Measurements from ENCODE around the gene KCNK4.

The KCNK4 gene

GRCh38 chr11:64290352-64291261 lies 495 bp upstream of the KCNK4 start:
- no peaks in the 10 kb centered on the region for H3K36me3 ChIP-seq (ENCODE audit: insufficient read depth, low read length)
- H3K9me2 ChIP-seq (replicated peaks; ENCODE audit: low read depth, low read length) = no peaks in the 10 kb centered on the region
- TF ChIP-seq CTCF (conservative IDR thresholded peaks at IDR 0.05; ENCODE audit: low read length) (no peak), EZH2phosphoT487 (IDR thresholded peaks at IDR 0.05; ENCODE audit: borderline replicate concordance) (no peak)
- no peaks in the 10 kb centered on the region for H3F3A ChIP-seq (ENCODE audit: low read depth)
- no peak overlapping the region for H3K4me3 ChIP-seq (ENCODE audit: low read length, poor library complexity, severe bottlenecking)
- H3K4me2 ChIP-seq (ENCODE audit: low read depth, low read length, poor library complexity, severe bottlenecking) = no peak overlapping the region
- no peaks in the 10 kb centered on the region for H4K20me1 ChIP-seq (ENCODE audit: insufficient read depth, low read length, poor library complexity, severe bottlenecking)
- no peak overlapping the region for H3K9ac ChIP-seq (ENCODE audit: low read depth, low read length, poor library complexity, severe bottlenecking)
- H3K4me1 ChIP-seq (ENCODE audit: insufficient read depth, low read length, poor library complexity, severe bottlenecking) = peaks cover 3% of the 10 kb centered on the region
- no peaks in the 10 kb centered on the region for H3K27me3 ChIP-seq (ENCODE audit: insufficient read depth, low read length, poor library complexity, severe bottlenecking)
- H2AFZ ChIP-seq (ENCODE audit: low read length) = no peak overlapping the region
- H3K9me3 ChIP-seq (ENCODE audit: insufficient read depth, low read depth, low read length) = no peaks in the 10 kb centered on the region
- peaks cover 5% of the 10 kb centered on the region; the same call in 1 of the 2 replicates for H3K79me2 ChIP-seq (ENCODE audit: insufficient read depth, low read length)

DNA sequence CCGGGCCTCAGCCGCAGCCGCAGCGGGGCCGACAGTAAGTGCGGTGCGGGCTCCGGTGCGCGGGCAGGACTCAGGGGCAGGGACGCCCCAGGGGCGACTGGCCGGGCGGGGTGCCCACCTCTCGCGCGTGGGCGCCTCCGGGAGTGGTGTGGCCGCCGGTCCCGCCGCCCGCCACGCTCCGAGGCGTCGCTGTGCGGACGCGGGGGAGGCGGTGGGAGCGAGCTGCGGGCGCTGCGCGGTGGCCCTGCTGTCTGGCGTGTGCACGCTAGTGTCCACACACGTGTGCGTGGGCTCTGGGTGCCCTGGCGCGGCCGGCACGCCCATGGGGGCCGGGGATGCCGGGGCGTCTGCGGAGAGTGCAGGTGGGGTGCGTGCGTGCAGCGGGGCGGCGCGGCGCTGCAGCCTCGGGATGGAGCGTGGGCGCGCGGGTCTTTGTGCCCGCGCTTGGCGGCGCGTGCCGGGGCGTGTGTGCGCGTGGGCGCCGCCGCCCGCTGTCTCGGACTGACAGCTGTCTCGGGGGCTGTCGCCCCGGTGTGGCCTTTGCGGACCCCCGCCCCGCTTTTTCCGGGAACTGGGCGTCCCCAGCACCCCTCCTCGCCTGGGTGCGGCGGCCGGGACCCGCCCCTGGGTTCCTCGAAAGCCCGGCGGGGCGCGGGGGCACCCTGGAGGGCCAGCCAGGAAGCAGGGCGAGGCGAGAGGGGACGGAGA lies 804 bp downstream of the KCNK4 start:
- H3K9me2 ChIP-seq (replicated peaks; ENCODE audit: low read depth, low read length) = no peaks in the 10 kb centered on the region
- H3K36me3 ChIP-seq (ENCODE audit: insufficient read depth, low read length) = no peaks in the 10 kb centered on the region
- no peak overlapping the region for H3K9ac ChIP-seq (ENCODE audit: low read depth, low read length, poor library complexity, severe bottlenecking)
- no peaks in the 10 kb centered on the region for H3K27me3 ChIP-seq (ENCODE audit: insufficient read depth, low read length, poor library complexity, severe bottlenecking)
- no peaks in the 10 kb centered on the region for H3K4me1 ChIP-seq (ENCODE audit: insufficient read depth, low read length, poor library complexity, severe bottlenecking)
- no peaks in the 10 kb centered on the region for H3K9me3 ChIP-seq (ENCODE audit: insufficient read depth, low read depth, low read length)
- H3F3A ChIP-seq (ENCODE audit: low read depth) = no peaks in the 10 kb centered on the region
- H2AFZ ChIP-seq (ENCODE audit: low read length) = no peak overlapping the region
- no peak overlapping the region for H3K4me2 ChIP-seq (ENCODE audit: low read depth, low read length, poor library complexity, severe bottlenecking)
- no peaks in the 10 kb centered on the region for H4K20me1 ChIP-seq (ENCODE audit: insufficient read depth, low read length, poor library complexity, severe bottlenecking)
- H3K4me3 ChIP-seq (ENCODE audit: low read length, poor library complexity, severe bottlenecking) = no peak overlapping the region
- H3K79me2 ChIP-seq (ENCODE audit: insufficient read depth, low read length) = peaks cover under 1% of the 10 kb centered on the region; the same call in 1 of the 2 replicates
- TF ChIP-seq CTCF (conservative IDR thresholded peaks at IDR 0.05; ENCODE audit: low read length) (no peak), EZH2phosphoT487 (IDR thresholded peaks at IDR 0.05; ENCODE audit: borderline replicate concordance) (no peak)

DNA sequence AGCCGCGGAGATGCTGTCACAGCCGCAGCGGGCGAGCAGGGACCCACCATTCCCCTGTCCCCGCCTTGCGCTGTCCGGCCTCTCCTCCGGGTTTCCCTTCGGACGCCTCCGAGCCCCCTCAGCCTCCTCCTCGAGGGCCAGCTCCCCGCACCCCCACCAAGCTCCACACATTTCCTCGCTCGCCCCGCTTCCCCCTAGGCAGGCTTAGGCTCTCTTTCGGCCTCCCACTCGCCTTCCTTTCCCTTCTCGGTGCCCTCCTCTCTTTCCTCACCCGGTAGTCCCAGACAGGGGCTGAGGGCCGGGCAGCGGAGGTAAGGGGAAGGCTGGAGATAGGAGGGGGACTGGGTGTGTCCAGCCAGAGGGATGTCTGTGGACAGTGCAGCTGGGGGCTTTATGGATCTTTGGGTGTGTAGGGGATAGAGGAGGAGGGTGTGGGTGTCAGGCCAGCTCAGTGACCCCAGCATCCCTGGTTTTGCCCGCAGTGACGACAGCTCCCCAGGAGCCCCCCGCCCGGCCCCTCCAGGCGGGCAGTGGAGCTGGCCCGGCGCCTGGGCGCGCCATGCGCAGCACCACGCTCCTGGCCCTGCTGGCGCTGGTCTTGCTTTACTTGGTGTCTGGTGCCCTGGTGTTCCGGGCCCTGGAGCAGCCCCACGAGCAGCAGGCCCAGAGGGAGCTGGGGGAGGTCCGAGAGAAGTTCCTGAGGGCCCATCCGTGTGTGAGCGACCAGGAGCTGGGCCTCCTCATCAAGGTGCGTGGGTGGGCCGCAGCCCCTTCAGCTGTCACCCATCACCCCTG lies 1.6 kb downstream of the KCNK4 start:
- Histone ChIP-seq H3K36me3 (ENCODE audit: insufficient read depth, low read length) (no peaks in the 10 kb centered on the region), H3F3A (ENCODE audit: low read depth) (no peaks in the 10 kb centered on the region), H3K9ac (ENCODE audit: low read depth, low read length, poor library complexity, severe bottlenecking) (no peak overlapping the region), H3K4me2 (ENCODE audit: low read depth, low read length, poor library complexity, severe bottlenecking) (no peak overlapping the region), H3K9me2 (replicated peaks; ENCODE audit: low read depth, low read length) (no peaks in the 10 kb centered on the region), H2AFZ (ENCODE audit: low read length) (no peak overlapping the region), H3K4me1 (ENCODE audit: insufficient read depth, low read length, poor library complexity, severe bottlenecking) (no peaks in the 10 kb centered on the region), H4K20me1 (ENCODE audit: insufficient read depth, low read length, poor library complexity, severe bottlenecking) (no peaks in the 10 kb centered on the region), H3K4me3 (ENCODE audit: low read length, poor library complexity, severe bottlenecking) (no peak overlapping the region), H3K79me2 (ENCODE audit: insufficient read depth, low read length) (no peaks in the 10 kb centered on the region), H3K9me3 (ENCODE audit: insufficient read depth, low read depth, low read length) (no peaks in the 10 kb centered on the region), H3K27me3 (ENCODE audit: insufficient read depth, low read length, poor library complexity, severe bottlenecking) (no peaks in the 10 kb centered on the region)
- TF ChIP-seq EZH2phosphoT487 (IDR thresholded peaks at IDR 0.05; ENCODE audit: borderline replicate concordance) (no peak), CTCF (conservative IDR thresholded peaks at IDR 0.05; ENCODE audit: low read length) (no peak)

Measured in Loucy (cell line).